Stimulated activated CD8-positive, alpha-beta memory T cell treated with anti-CD3 and anti-CD28 coated beads, Interleukin-4, amount 100 ng/mL, for 1 hour (primary cell): Measurements from ENCODE around the gene DSC3.

Source experiments
- DNase-seq, 2 donors: peaks; one replicate each; pipeline ENCODE4 v3.0.0-alpha.2; 2020; ENCODE audit warnings: low read depth in 2 of 2, low spot score in 1 of 2

The DSC3 gene

DNA sequence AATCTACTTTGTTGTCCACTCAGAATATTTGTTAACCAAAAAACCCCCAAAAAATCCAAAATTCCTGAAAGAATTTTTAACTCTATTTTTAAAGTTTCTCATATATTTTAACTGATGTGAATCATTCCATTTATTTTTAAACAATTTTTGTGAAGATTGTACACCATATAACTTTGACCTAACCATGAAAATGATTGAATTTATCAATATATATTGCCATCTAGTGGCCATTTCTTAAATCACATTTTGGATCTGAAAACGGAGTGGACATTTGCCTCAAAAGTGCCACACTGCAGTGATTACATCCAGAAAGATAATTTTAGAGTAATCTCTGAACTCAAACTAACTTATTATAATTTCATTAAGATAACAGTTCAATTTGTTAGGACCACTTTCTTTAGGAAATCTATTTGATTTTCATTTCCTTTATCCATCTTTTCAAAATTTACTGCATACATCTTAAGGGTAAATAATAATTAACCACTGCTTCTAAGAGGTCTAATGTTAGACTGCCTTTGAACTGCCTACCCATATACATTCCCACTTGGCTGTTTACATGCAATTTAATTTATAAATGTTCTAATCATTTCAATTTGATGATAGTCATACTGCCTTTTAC is 71.1 kb downstream of the DSC3 start:
- no peak for DNase-seq

DNA sequence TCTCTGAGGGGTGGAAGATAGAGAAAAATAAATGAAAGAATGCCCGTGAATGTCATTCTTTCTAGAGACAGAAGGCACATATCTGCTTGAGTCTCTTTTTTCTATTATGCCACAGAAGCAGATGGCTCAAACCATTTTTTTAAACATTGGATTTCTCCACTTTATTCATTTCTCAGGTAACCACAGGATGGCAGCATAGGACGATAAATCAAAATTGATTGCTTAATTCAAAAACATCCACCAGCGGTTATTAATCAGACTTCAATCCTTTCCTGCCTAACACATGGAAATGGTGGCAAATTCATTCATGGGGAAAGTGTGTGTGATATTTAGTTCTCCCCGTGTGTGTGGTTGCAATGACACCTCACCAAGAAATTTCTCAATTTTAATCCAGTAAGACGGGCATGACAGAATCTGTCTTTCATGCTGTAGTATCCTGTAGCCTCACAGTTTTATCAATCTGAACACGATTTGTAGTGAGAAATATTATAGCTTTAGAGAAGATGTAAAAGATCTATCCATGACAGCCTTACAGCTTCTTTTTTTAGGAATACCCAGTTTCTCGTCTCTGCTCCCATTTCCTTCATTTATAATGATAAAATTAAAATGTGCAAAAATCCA is 72.2 kb downstream of the DSC3 start:
- no peak for DNase-seq

- DNase-seq: no peak
These were observed 72.8 kb downstream of the DSC3 start for GRCh38 chr18:30969670-30970170.

- DNase-seq: no peak
These were observed 74.8 kb downstream of the DSC3 start for GRCh38 chr18:30967701-30968100.

GRCh38 chr18:30965237-30965636 is 77.3 kb downstream of the DSC3 start:
- no peak for DNase-seq

DNA sequence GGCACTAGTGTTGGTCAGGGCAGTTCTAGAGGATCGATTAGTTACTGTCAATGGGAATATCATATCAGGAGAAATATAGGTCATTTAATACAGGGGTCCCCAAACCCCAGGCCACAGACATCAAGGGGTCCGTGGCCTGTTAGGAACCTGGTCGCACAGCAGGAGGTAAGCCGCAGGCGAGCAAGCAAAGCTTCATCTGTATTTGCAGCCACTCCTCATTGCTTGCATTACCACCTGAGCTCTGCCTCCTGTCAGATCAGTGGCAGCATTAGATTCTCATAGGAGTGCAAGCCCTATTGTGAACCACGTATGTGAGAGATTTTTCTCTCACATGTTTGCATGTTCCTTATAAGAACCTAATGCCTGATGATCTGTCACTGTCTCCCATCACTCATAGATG is 81.9 kb downstream of the DSC3 start:
- DNase-seq: no peak

GRCh38 chr18:30957066-30957465 is 85.5 kb downstream of the DSC3 start:
- no peak for DNase-seq

DNA sequence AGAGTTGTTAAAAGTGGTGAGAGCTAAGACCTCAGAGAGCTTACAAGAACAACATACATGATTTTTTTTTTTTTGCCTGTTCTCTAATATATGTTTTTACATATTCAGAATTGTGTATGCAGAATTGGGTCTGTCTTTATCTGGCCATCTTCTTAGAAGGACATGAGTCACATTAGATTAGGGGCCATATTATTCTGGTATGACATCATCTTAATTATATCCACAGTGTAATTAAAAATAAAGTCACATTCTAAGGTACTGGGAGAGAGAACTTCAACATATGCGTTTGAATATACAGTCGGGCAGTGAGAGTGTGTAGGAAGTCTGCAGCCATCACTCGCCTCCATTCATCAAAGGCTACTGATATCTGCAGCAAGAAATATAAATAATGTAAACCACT is 88.3 kb downstream of the DSC3 start:
- DNase-seq: no peak

DNA sequence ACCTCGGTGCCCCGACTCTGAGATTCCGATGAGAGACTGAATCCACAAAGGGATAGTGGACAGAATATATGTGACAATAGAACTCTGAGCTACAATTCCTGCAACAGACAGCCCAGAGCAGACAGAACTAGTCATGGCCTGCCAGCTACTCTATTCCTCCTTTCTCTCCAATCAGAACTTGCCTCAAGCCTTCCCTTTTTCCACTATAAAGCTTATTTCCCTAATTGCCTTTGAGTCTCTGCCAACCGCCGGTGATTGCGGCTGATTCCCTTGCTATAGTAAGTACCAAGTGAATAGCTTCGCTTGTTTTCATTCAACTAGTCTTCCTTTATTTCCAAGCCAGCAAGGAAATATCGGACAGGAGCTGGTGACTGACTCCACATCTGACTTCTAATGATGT is 96.8 kb downstream of the DSC3 start:
- DNase-seq: no peak

- no peak for DNase-seq
These were observed 97.6 kb downstream of the DSC3 start for GRCh38 chr18:30944773-30945417.

- no peak for DNase-seq
These were observed 101.5 kb downstream of the DSC3 start for GRCh38 chr18:30940952-30941539.
